Kidney capillary endothelial cell (primary cell): ENCODE results near the gene GPHA2.
"Not testable (repeated sequence)": the region's sequence is repeated elsewhere in the genome, so short reads cannot be mapped to it uniquely, and the experiment has no call there.

ENCODE experiments used
- DNase-seq: peaks from one replicate; pipeline ENCODE4 v3.0.0-alpha.2; 2018; ENCODE audit warnings: low spot score

The GPHA2 gene, protein sequence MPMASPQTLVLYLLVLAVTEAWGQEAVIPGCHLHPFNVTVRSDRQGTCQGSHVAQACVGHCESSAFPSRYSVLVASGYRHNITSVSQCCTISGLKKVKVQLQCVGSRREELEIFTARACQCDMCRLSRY

GRCh38 chr11:64935359-64936081 lies at the start of gene GPHA2:
Gene GPHA2 (minus strand): TSS chr11:64935893. CDS start chr11:64935460, 433 bp downstream.
- no peak for DNase-seq

DNA sequence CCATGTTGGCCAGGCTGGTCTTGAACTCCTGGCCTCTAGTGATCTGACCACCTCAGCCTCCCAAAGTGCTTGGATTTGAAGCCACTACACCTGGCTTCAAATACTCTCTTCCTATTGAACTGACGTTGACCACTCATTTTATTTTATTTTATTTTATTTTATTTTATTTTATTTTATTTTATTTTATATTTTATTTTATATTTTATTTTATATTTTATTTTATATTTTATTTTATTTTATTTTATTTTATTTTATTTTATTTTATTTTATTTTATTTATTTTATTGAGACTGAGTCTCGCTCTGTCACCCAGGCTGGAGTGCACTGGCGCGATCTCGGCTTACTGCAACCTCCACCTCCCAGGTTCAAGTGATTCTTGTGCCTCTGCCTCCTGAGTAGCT lies 47.6 kb upstream of the GPHA2 start:
- not testable (repeated sequence) for DNase-seq

- DNase-seq: no peak
These were observed 41.0 kb upstream of the GPHA2 start for GRCh38 chr11:64976651-64977050.

GRCh38 chr11:64974124-64974523 lies 38.4 kb upstream of the GPHA2 start:
- no peak for DNase-seq

DNA sequence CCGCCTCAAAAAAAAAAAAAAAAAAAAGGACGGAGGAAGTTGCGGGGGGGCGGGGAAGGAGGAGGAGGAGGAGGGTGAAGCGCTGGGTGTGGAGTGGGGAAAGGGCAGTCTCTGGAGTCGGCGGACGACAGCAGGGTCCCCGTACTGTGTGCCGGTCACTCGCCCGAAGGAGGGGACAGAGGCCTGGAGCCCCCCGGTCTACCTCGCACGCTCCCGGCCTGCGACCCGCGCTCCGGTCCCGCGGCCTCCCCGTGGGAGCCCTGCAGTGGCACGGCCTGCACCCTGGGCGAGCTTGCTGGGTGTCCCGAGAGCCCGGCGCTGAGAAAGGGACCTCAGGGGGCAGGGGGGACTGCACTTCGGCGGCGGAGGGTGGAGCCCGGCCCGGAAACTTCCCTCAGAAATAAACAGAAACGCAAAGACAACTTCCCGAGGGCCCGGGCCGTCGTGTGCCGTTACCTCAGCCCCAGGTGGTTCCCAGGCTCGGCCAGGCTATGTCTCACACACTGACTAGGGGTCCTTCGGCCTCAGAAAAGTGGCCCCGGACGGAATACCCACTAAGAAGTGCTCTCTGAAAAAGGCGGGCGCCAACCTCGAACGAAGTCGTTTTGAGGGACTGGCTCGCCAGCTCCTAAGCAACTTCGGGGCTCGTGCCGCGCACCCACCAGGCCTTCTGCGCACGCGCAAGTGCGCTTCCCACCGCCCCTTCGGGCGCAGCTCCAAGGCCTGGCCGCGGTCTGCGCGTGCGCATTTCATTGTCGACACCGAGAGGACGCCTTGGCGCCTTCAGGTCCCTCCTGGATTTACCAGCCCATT lies 35.9 kb upstream of the GPHA2 start, which contains the start of gene MAJIN:
Gene MAJIN (minus strand): TSS at position 688 of the 813 bp plus-strand sequence. CDS start 12,703 bp downstream, outside the sequence.
- DNase-seq: peak; percentile 90

GRCh38 chr11:64970731-64971151 lies 35.0 kb upstream of the GPHA2 start:
- peak; percentile 47 for DNase-seq

GRCh38 chr11:64969209-64969608 lies 33.5 kb upstream of the GPHA2 start:
- peak; percentile 79 for DNase-seq

DNA sequence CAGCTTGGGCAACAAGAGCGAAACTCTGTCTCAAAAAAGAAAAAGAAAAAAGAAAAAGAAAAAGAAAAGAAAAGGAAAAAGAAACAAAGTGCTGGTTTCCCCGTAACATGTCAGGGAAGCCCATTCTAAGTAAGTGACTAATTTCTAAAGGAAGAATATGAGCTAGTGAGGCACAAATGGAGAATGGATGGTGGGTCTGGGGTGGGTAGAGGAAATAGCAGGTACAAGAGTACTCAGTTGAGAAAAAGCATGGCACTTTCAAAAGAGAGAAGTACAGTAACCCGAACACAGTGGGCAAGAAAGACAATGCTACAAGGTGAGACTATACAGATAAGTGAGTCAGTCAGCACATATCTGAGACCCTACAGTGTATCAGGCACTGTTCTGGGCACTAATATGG lies 31.7 kb upstream of the GPHA2 start:
- no peak for DNase-seq

GRCh38 chr11:64963072-64963631 lies 27.5 kb upstream of the GPHA2 start:
- no peak for DNase-seq

- DNase-seq: no peak
These were observed 25.0 kb upstream of the GPHA2 start for GRCh38 chr11:64960719-64961118.

GRCh38 chr11:64959498-64959897 lies 23.8 kb upstream of the GPHA2 start:
- no peak for DNase-seq

- DNase-seq: no peak
These were observed 18.5 kb upstream of the GPHA2 start for GRCh38 chr11:64954201-64954600.

DNA sequence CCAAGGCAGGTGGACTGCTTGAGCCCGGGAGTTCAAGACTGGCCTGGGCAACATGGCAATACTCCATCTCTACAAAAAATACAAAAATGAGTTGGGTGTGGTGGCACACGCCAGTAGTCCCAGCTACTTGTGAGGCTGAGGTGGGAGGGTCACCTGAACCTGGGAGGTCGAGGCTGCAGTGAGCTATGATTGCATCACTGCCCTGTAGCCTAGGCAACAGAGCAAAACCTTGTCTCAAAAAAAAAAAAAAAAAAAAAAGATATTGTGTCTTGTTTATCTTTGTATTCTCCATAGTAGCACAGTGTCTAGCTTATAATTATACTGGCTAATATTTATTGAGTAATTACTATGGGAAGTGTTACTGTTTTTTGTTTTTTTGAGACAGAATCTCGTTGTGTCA lies 15.8 kb upstream of the GPHA2 start:
- DNase-seq: no peak

- no peak for DNase-seq
These were observed 11.6 kb upstream of the GPHA2 start for GRCh38 chr11:64947208-64947814.

DNA sequence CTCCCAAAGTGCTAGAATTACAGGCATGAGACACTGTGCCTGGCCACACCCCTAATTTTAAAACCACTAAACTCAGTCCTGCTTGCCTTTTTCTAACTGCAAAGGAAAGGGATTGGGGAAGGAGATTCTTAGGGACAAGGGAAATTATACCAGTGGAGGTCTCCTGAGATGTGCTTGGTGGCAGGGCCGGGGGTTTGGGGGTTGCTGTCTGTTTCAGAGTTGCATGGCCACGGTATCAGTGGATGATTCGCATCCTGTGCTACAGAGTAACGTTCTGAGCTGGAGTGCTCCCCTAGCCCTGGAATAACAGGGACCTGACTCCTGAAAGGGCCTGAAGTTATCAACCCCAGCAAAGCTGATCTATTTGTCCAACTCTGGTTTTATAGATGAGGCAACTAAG lies 846 bp upstream of the GPHA2 start:
- peak; percentile 10 for DNase-seq

DNA sequence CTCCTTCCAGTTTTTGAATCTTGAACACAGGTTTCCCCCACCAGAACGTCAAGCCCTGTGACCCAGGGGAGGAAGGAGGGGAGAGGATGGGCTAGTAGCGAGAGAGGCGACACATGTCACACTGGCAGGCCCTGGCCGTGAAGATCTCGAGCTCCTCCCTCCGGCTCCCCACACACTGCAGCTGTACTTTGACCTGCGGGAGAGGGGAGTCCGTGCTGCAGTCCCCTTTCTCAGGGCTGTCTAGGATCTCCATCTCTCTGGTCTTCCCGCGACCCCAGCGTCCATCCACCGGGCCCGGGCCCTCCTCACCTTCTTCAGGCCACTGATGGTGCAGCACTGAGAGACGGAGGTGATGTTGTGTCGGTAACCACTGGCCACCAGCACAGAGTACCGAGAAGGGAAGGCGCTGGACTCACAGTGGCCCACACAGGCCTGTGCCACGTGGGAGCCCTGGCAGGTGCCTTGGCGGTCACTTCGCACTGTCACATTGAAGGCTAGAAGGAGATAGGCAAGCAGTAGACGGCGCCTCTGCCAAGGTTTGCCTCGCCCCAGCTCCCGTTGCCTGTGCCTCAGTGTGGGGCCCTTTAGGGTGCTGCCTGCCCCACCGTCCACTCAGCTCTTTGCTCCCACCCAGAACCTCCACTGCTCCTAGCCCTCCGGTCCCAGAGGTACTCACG lies 873 bp downstream of the GPHA2 start:
- no peak for DNase-seq

GRCh38 chr11:64933935-64934681 lies 1.6 kb downstream of the GPHA2 start:
- no peak for DNase-seq

GRCh38 chr11:64933213-64933934 lies 2.3 kb downstream of the GPHA2 start:
- no peak for DNase-seq

GRCh38 chr11:64932324-64932723 lies 3.4 kb downstream of the GPHA2 start:
- no peak for DNase-seq

GRCh38 chr11:64931290-64931689 lies 4.4 kb downstream of the GPHA2 start:
- DNase-seq: no peak
